GM12878 (cell line): ENCODE measurements around the gene ARHGEF3. TPM values are rescaled to one million over a fixed set of nuclear protein-coding genes. Genes with fewer than 3 reads are reported as not detected.
A peak's percentile ranks its signal among the peaks of the same experiment; 100 is the strongest.

Experiments
- BHLHE40 ChIP-seq, 2 experiments: fragments of 450-650 bp in 1 of 2; IDR thresholded peaks; 2 replicates each; pipeline ENCODE4 v1.6.1; 2011 to 2017; ENCODE audit warnings: low read depth in 2 of 2, borderline replicate concordance in 1 of 2, improper control_type of control experiment in 1 of 2, low read length in 1 of 2, mild to moderate bottlenecking in 1 of 2
- CHD4 ChIP-seq: fragments of 200-600 bp; sonication (generic); IDR thresholded peaks from 2 replicates; pipeline ENCODE4 v1.6.1; 2016; ENCODE audit warnings: mild to moderate bottlenecking
- CREM ChIP-seq: IDR thresholded peaks from 2 replicates; pipeline ENCODE4 v1.6.1; 2014; ENCODE audit warnings: antibody characterized with exemption, low read depth
- EGR1 ChIP-seq, 2 experiments: IDR thresholded peaks; 1 replicate in 1 of 2; 2 replicates in 1 of 2; pipeline ENCODE4 v1.6.1; 2011 to 2012; ENCODE audit warnings: low read depth in 2 of 2, low read length in 2 of 2, borderline replicate concordance in 1 of 2, mild to moderate bottlenecking in 1 of 2, moderate library complexity in 1 of 2
- ESRRA ChIP-seq: IDR thresholded peaks from 2 replicates; pipeline ENCODE4 v1.6.1; 2012; ENCODE audit warnings: mild to moderate bottlenecking, low read length, improper control_type of control experiment
- EZH2 ChIP-seq: IDR thresholded peaks from 2 replicates; pipeline ENCODE4 v1.6.1; 2012; ENCODE audit warnings: low read depth, mild to moderate bottlenecking, control low read depth, inconsistent platforms, low read length, borderline replicate concordance; ENCODE audit not compliant: control insufficient read depth
- HDAC2 ChIP-seq: fragments of 200-600 bp; sonication (generic); IDR thresholded peaks from 2 replicates; pipeline ENCODE4 v1.6.1; 2017
- HDGF ChIP-seq: fragments of 450-650 bp; IDR thresholded peaks from 2 replicates; pipeline ENCODE4 v1.6.1; 2016; ENCODE audit warnings: antibody characterized with exemption
- IKZF1 ChIP-seq: fragments of 450-650 bp; conservative IDR thresholded peaks from 2 replicates; pipeline ENCODE4 v1.6.1; 2017; ENCODE audit warnings: antibody characterized with exemption, mild to moderate bottlenecking
- IRF4 ChIP-seq: IDR thresholded peaks from 2 replicates; pipeline ENCODE4 v1.6.1; 2011; ENCODE audit warnings: low read depth, low read length
- KLF5 ChIP-seq: fragments of 450-650 bp; IDR thresholded peaks from 2 replicates; pipeline ENCODE4 v1.6.1; 2014; ENCODE audit warnings: mild to moderate bottlenecking; ENCODE audit not compliant: partially characterized antibody
- MEF2A ChIP-seq: IDR thresholded peaks from 2 replicates; pipeline ENCODE4 v1.6.1; 2011; ENCODE audit warnings: low read depth, mild to moderate bottlenecking, low read length, moderate library complexity; ENCODE audit not compliant: insufficient read depth
- NKRF ChIP-seq: fragments of 450-650 bp; conservative IDR thresholded peaks from 2 replicates; pipeline ENCODE4 v1.6.1; 2017; ENCODE audit warnings: mild to moderate bottlenecking, moderate library complexity
- RBBP5 ChIP-seq: fragments of 200-600 bp; sonication (generic); conservative IDR thresholded peaks from 2 replicates; pipeline ENCODE4 v1.6.1; 2016
- RELB ChIP-seq: fragments of 450-650 bp; IDR thresholded peaks from 2 replicates; pipeline ENCODE4 v1.6.1; 2017; ENCODE audit warnings: low read depth, mild to moderate bottlenecking, moderate library complexity
- RUNX3 ChIP-seq: IDR thresholded peaks from 2 replicates; pipeline ENCODE4 v1.6.1; 2012; ENCODE audit warnings: low read length, inconsistent platforms
- STAT3 ChIP-seq: IDR thresholded peaks from 2 replicates; pipeline ENCODE4 v1.6.1; 2011; ENCODE audit warnings: low read depth, low read length, improper control_type of control experiment
- SUPT20H ChIP-seq: IDR thresholded peaks from 2 replicates; pipeline ENCODE4 v1.6.1; 2011; ENCODE audit warnings: low read depth, mild to moderate bottlenecking, low read length, moderate library complexity, borderline replicate concordance; ENCODE audit not compliant: control insufficient read depth
- USF2 ChIP-seq: IDR thresholded peaks from 2 replicates; pipeline ENCODE4 v1.6.1; 2011; ENCODE audit warnings: low read depth, low read length, improper control_type of control experiment, borderline replicate concordance
- ZBTB11 ChIP-seq: fragments of 450-650 bp; formaldehyde crosslinking; IDR thresholded peaks from 2 replicates; pipeline ENCODE4 v1.5.0; 2022; ENCODE audit warnings: mild to moderate bottlenecking, missing genetic modification characterization
- ZNF217 ChIP-seq: fragments of 450-650 bp; IDR thresholded peaks from 2 replicates; pipeline ENCODE4 v1.6.1; 2017; ENCODE audit warnings: antibody characterized with exemption, mild to moderate bottlenecking
- ZNF274 ChIP-seq: IDR thresholded peaks from one replicate; pipeline ENCODE4 v1.8.0; 2011; ENCODE audit not compliant: insufficient read length, insufficient read depth
- ZNF384 ChIP-seq: IDR thresholded peaks from 2 replicates; pipeline ENCODE4 v1.6.1; 2012; ENCODE audit warnings: low read depth, mild to moderate bottlenecking, low read length, improper control_type of control experiment, borderline replicate concordance
- ZNF622 ChIP-seq: fragments of 450-650 bp; IDR thresholded peaks from 2 replicates; pipeline ENCODE4 v1.6.1; 2017; ENCODE audit warnings: mild to moderate bottlenecking, inconsistent platforms
- polyA plus RNA-seq, 11 experiments: library from polyadenylated mRNA; depleted of rRNA in 4 of 11; unstranded in 6 of 11; stranded (reverse) in 5 of 11; fragments of >200 nt; fragmentation: Nextera tagmentation in 4 of 11; fragmentation: Illumina TruSeq in 1 of 11; extraction: Ambion mirVana in 4 of 11; extraction: Trizol in 1 of 11; gene quantifications; 1 replicate in 1 of 11; 2 replicates in 10 of 11; pipeline versions ENCODE4 v1.2.1 to v1.2.3, GENCODE V29; 2011 to 2016; ENCODE audit warnings: inconsistent platforms in 2 of 11, missing spikeins in 2 of 11, low read depth in 1 of 11
- total RNA-seq, 4 experiments: library from RNA; depleted of rRNA in 3 of 4; stranded (reverse); fragments of >200 nt in 3 of 4; fragmentation: Illumina TruSeq in 1 of 4; extraction: Trizol in 1 of 4; gene quantifications; 2 replicates each; pipeline versions ENCODE4 v1.2.1 to v1.2.3, GENCODE V29; 2013 to 2021

The ARHGEF3 gene
- total and polyA plus RNA-seq, 10 of the 15 experiments (the other 5 are each of a cell fraction or from before 2014, with no cell fraction given), result 21.8 to 78.7 (median 56.2) TPM

GRCh38 chr3:56753206-56753820 is 48.4 kb downstream of the ARHGEF3 start (continued):
- TF ChIP-seq ZBTB11 (no peak), STAT3 (no peak), RUNX3 (peak; percentile 94), ESRRA (no peak), EGR1 (IDR thresholded peaks at IDR 0.05; ENCODE audit: borderline replicate concordance in 1 of 2, low read depth in 2 of 2, low read length in 2 of 2) (no peak), ZNF622 (no peak), IKZF1 (peak; percentile 42; the same call in 1 of the 2 replicates), USF2 (no peak), RELB (peak; percentile 71), MEF2A (peak; percentile 84), SUPT20H (no peak), CHD4 (no peak), IRF4 (peak; percentile 98), NKRF (no peak), RBBP5 (no peak), HDAC2 (no peak), ZNF384 (peak; percentile 62; the same call in 1 of the 2 replicates), KLF5 (no peak), HDGF (no peak), ZNF217 (peak; percentile 97), CREM (peak; percentile 72; the same call in 1 of the 2 replicates), ZNF274 (no peak), BHLHE40 (IDR thresholded peaks at IDR 0.05; ENCODE audit: borderline replicate concordance in 1 of 2, low read depth in 2 of 2, low read length in 1 of 2) (peak; percentile 28 to 66; a peak in 2 of 4 replicates), EZH2 (no peak)
